Measurements from ENCODE around the gene CCR5.

Gene CCR5

DNA sequence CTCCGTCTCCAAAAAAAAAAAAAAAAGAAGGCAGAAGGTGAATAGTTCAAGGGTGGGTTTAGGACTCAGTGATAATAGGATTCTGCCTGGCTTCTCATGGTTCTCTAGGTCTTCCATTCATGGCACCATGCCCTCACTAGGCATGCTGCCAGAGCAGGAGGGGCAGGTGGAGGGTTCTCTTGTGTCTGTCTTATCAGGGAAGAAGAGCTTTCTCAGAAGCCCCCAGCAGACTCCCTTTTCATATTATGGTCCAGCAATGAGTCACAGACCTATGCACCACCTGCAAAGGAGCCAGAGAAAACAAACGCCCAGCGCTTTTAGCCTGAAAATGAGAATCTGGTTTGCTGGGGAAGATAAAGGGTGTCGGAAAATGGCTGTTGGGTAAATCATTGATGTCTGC is 13.8 kb upstream of the CCR5 start:
- in situ Hi-C loops (cut with HindIII; ENCODE audit: low sequenced_read_pairs), result loop anchor here (25.0 kb wide), 1 partner anchor 270 kb away; no protein-coding TSS in a partner anchor

DNA sequence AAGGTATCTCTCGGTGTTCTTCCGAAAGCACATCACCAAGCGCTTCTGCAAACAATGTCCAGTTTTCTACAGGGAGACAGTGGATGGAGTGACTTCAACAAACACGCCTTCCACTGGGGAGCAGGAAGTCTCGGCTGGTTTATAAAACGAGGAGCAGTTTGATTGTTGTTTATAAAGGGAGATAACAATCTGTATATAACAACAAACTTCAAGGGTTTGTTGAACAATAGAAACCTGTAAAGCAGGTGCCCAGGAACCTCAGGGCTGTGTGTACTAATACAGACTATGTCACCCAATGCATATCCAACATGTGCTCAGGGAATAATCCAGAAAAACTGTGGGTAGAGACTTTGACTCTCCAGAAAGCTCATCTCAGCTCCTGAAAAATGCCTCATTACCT is 12.3 kb upstream of the CCR5 start:
- in situ Hi-C loops (cut with HindIII; ENCODE audit: low sequenced_read_pairs), result loop anchor here (25.0 kb wide), 1 partner anchor 271 kb away; no protein-coding TSS in a partner anchor

GRCh38 chr3:46359733-46360493 is 10.8 kb upstream of the CCR5 start:
- in situ Hi-C loops (cut with HindIII; ENCODE audit: low sequenced_read_pairs), result loop anchor here (25.0 kb wide), 1 partner anchor 273 kb away; no protein-coding TSS in a partner anchor

- in situ Hi-C loops (cut with HindIII; ENCODE audit: low sequenced_read_pairs), result loop anchor here (25.0 kb wide), 1 partner anchor 274 kb away; no protein-coding TSS in a partner anchor
Measured at GRCh38 chr3:46360907-46361306, 9.8 kb upstream of the CCR5 start.

DNA sequence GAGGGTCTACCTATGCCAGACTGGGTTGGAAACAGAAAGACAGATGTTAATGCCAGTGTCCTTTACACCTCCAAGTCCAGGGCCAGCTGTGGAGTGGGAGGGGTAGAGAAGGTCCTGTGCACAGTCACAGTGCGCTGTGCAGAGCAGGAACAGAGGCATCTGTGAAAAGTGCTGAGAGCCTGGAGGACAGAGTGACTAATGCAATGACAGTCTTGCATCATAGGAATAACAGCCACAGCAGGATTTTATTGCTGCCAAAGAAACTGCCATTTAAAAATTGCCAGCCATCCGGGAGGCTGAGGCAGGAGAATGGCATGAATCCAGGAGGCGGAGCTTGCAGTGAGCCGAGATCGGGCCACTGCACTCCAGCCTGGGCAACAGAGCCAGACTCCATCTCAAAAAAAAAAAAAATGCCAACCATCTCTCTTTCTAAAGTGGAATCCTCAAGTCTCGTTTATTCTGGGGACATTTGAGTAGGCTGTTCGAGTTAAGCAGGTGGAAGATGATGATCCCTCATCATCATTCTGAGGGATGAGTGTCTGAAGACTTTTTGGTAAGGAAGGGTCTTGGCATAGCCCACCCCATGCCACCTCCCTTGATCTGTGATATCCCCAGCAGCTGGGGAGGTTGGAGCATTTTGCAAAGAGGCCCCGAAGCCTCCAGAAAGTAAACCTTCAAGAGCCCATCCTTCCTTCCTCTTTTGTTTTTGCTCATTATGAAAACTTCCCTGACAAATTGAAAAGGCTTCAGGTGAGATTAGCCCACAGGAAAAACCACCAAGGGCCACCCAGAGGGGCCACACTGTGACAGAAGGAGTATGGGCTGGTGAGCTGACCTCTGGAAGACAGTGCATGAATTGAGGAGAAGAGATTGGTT is 9.1 kb upstream of the CCR5 start:
- in situ Hi-C loops (cut with HindIII; ENCODE audit: low sequenced_read_pairs), result loop anchor here (25.0 kb wide), 1 partner anchor 274 kb away; no protein-coding TSS in a partner anchor

DNA sequence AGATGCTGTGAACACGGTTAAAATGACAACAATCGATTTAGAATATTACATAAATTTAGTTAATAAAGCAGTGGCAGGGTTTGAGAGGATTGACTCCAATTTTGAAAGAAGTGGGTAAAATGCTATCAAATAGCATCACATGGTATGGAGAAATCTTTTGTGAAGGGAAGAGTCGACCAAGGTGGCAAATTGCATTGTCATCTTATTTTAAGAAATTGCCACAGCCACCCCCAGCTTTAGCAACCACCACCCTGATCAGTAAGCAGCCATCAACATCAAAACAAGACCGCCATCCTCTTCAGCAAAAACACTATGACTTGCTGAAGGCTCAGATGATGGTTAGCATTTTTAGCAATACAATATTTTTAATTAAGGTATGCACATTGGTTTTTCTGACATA is 5.7 kb upstream of the CCR5 start:
- in situ Hi-C loops (cut with HindIII; ENCODE audit: low sequenced_read_pairs), result loop anchor here (25.0 kb wide), 1 partner anchor 278 kb away; no protein-coding TSS in a partner anchor

DNA sequence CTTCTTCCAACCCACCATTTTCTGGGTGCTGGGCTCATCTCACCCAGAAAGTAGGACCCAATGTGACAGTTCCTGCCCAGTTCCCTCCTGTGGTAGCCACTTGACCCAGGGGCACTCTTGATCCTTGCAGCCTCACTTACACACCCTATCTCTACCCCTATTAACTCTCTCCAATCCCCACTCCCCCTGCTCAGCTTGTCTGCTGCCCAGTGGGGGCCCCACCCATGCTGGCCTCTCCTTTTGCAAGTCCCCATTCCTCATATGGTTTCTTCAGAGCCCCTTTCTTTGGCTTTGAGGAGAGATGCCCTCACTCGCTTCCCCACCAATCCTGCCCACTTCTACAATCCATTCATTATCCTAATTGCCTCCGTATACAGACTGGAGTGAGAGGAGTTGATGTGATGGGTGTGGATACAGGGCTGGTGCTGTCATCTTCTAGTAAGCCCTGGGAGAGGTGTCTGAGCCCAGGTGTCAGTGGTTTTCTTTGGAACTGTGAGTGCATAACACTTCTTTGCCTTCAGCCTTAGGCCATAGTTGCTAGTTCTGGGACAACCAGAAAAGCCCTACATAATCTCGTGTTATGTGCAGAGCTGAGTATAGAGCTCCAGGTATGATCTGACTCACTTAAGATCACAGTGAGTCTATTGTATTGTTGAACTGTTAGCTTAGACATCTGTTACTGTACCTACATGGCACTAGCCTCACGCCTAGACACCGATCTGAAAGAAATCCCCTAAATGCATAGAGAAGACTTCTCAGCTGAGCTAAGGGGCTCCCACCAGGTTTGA is 4.8 kb upstream of the CCR5 start:
- in situ Hi-C loops (cut with HindIII; ENCODE audit: low sequenced_read_pairs), result loop anchor here (25.0 kb wide), 1 partner anchor 279 kb away; no protein-coding TSS in a partner anchor

GRCh38 chr3:46367811-46368210 is 2.9 kb upstream of the CCR5 start:
- in situ Hi-C loops (cut with HindIII; ENCODE audit: low sequenced_read_pairs), result loop anchor here (25.0 kb wide), 1 partner anchor 281 kb away; no protein-coding TSS in a partner anchor

DNA sequence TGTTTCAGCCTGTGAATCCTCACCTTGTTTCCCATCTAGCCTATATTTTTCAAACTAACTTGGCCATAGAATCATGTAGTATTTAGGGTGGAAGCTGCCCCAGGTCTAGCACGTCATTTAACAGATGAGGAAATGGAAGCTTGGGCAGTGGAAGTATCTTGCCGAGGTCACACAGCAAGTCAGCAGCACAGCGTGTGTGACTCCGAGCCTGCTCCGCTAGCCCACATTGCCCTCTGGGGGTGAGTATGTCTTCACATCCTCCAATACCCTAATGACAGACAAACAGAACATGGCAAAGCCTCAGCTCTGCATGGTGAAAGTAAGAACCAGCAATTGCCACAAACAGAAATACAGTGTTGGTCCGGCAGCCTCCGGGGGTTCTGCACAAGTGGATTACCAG is 2.2 kb upstream of the CCR5 start:
- in situ Hi-C loops (cut with HindIII; ENCODE audit: low sequenced_read_pairs), result loop anchor here (25.0 kb wide), 1 partner anchor 281 kb away; no protein-coding TSS in a partner anchor

GRCh38 chr3:46369151-46369550 is 1.6 kb upstream of the CCR5 start:
- in situ Hi-C loops (cut with HindIII; ENCODE audit: low sequenced_read_pairs), result loop anchor here (25.0 kb wide), 1 partner anchor 282 kb away; no protein-coding TSS in a partner anchor

GRCh38 chr3:46369675-46370132 is 1.0 kb upstream of the CCR5 start:
- in situ Hi-C loops (cut with HindIII; ENCODE audit: low sequenced_read_pairs), result loop anchor here (25.0 kb wide), 1 partner anchor 282 kb away; no protein-coding TSS in a partner anchor

GRCh38 chr3:46371519-46372340 is 984 bp downstream of the CCR5 start:
- in situ Hi-C loops (cut with HindIII; ENCODE audit: low sequenced_read_pairs), result loop anchor here (25.0 kb wide), 1 partner anchor 284 kb away; no protein-coding TSS in a partner anchor

DNA sequence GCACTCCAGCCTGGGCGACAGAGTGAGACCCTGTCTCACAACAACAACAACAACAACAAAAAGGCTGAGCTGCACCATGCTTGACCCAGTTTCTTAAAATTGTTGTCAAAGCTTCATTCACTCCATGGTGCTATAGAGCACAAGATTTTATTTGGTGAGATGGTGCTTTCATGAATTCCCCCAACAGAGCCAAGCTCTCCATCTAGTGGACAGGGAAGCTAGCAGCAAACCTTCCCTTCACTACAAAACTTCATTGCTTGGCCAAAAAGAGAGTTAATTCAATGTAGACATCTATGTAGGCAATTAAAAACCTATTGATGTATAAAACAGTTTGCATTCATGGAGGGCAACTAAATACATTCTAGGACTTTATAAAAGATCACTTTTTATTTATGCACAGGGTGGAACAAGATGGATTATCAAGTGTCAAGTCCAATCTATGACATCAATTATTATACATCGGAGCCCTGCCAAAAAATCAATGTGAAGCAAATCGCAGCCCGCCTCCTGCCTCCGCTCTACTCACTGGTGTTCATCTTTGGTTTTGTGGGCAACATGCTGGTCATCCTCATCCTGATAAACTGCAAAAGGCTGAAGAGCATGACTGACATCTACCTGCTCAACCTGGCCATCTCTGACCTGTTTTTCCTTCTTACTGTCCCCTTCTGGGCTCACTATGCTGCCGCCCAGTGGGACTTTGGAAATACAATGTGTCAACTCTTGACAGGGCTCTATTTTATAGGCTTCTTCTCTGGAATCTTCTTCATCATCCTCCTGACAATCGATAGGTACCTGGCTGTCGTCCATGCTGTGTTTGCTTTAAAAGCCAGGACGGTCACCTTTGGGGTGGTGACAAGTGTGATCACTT is 2.0 kb downstream of the CCR5 start:
- in situ Hi-C loops (cut with HindIII; ENCODE audit: low sequenced_read_pairs), result loop anchor here (25.0 kb wide), 1 partner anchor 285 kb away; no protein-coding TSS in a partner anchor

GRCh38 chr3:46374755-46375154 is 4.0 kb downstream of the CCR5 start:
- in situ Hi-C loops (cut with HindIII; ENCODE audit: low sequenced_read_pairs), result loop anchor here (25.0 kb wide), 1 partner anchor 287 kb away; no protein-coding TSS in a partner anchor

- in situ Hi-C loops (cut with HindIII; ENCODE audit: low sequenced_read_pairs), result no loop called here
Measured at GRCh38 chr3:46375218-46375617, 4.5 kb downstream of the CCR5 start.

GRCh38 chr3:46375814-46376213 is 5.1 kb downstream of the CCR5 start:
- in situ Hi-C loops (cut with HindIII; ENCODE audit: low sequenced_read_pairs), result no loop called here

DNA sequence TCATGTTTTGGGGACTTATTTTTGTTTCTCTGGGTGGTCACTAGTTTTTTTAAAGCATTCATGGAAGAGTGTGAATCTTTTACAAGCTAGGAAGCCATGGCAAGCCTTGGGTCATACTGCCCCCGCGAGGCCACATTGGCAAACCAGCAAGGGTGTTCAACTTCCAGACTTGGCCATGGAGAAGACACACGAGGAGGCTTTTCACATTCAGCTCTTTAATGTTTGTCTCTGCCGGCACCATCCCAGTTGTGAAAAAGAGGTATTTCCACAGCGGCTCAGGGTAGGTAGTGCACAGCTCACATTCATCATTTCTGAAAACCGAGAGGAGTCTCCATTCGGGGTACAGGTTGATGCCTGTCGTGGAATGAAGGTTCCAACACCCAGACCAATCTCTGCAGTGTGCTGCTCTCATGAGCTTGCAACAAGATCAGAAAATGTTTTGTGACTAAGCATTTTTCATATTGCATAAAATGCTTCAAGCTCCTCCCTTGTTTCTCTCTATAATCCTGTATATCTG is 7.7 kb downstream of the CCR5 start:
- in situ Hi-C loops (cut with HindIII; ENCODE audit: low sequenced_read_pairs), result no loop called here
